Stimulated activated CD4-positive, alpha-beta T cell treated with anti-CD3 and anti-CD28 coated beads, Interleukin-4, amount 100 ng/mL, for 1 hour (primary cell): ENCODE measurements around the gene TP53I11.

Experiments used
- DNase-seq: peaks from one replicate; pipeline ENCODE4 v3.0.0-alpha.2; 2020

Gene TP53I11

GRCh38 chr11:44978274-44978960, 27.7 kb upstream of the TP53I11 start:
- no peak for DNase-seq

- DNase-seq = no peak
These were observed 26.9 kb upstream of the TP53I11 start for GRCh38 chr11:44977493-44977984.

GRCh38 chr11:44976576-44976975, 25.9 kb upstream of the TP53I11 start:
- DNase-seq = no peak

- DNase-seq = no peak
These were observed 23.8 kb upstream of the TP53I11 start for GRCh38 chr11:44974402-44975000.

- DNase-seq = no peak
These were observed 23.1 kb upstream of the TP53I11 start for GRCh38 chr11:44973632-44974401.

DNA sequence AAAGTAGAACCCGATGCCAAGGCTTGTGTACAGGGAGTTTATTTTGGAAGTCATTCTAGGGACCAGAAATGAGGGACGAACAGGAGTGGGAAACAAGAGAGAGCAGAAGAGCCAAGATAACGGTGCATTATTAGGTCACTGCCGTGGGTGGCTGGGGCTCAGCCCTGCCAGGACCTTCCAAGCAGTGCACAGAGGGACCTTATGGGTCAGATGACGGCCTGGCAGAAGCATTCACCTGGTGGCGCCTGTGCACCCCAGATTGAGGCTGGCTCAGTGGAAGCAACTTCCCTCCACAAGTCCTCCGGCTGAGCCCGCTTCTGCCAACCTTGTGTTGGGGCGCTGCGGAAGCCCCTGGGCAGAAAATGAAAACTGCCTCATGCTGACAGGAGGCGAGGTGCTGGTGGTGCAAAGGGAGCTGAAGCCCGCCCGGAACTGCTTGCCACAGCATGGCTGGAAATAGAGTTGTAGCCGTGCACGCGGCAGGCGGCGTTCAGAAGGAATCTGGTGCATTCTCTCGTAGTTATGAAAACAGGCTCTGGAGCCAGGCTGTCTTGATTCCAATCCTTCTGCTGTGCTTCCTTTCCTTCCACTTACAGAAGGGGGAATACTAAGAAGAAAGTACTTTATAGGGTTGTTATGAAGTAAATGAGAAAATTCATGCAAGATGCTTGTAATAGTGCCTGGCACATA, 22.2 kb upstream of the TP53I11 start:
- no peak for DNase-seq

DNA sequence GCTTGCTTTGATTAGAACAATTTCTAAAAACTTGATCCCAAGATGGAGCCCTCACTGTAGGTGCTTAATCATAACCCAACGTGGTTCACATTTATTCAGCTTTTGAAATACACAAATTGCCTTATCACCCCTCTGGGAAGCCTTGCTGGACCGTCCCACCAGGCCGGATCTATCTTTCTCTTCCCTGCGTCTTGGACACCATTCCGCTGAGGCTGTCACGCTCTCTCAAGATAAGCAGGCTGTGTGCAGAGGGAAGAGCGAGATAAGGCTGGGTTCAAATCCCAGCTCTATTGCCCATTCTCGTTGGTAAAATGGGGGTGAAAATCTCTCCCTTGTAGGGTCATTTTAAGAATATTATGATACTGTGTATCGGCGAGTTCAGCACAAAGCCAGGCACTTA, 20.5 kb upstream of the TP53I11 start:
- no peak for DNase-seq

DNA sequence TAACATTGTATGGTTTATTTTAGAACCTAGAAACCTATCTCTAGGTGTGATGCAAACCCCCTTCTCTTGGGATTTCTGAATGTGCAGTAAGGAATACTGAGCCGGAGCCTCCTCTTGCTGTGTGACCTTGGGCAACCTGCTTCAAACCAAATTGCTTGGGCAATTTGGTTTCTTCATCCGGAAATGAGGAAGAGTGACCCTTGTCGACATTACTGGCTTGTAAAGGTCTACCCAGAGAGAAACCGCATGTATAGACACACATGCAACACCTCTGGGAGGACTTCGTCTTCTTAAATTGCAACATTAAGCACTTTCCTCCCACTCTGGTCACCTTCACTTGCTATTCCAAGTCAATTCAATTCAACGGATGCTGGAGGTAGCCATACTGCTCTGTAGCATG, 19.6 kb upstream of the TP53I11 start:
- no peak for DNase-seq

DNA sequence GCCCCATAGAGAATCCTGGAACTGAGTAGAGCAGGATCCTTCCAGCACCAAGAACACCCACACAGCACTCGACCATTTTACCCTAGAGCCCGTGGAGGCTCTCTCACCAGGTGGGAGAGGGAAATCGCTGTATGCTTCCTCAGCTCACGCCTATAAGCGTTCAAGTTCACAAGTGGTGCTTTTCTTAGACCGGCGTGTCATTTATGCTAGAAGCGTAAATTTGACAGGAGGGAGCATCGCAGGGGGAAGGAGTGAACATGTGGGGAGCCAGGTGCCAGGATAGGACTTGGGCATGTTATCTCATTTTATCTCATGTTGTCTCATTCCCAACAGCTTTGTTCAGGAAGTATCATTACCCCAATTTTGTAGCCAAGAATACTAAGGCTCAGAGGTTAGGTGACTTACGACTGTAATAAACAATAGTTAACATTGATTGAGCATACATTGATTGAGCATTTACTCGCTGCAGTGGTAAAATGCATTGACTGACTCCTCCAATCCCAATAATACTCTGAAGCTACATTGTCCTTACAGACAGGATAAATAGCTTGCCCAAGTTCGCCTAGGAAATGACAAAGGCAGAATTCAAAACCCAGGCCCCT, 19.1 kb upstream of the TP53I11 start:
- no peak for DNase-seq

GRCh38 chr11:44968510-44968909, 17.8 kb upstream of the TP53I11 start:
- no peak for DNase-seq

DNA sequence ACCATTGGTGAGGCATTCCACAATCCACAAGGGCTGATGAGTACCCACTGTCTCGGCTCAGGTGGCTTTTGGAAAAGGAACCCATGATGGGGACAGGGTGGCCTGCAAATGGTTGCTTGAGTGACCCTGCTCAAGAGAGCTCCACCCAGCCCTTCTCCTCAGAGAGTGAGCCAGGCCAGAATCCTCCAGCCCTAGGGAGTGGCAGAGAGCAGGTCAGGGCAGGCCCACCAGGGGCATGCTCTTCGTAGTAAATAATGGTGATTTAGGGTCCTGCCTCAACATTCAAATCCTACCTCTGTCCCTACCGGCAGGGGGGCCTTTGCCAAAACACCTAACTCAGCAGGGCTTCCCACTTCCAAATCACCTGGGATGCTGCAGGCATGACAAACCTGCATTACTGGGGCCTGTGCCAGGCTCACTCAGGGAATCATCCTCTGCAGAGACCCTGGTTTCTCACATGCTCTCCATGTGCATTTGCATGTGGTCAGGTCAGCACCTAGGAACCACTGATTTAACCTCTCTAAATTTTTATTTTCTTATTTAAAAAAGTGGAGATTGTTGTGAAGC, 17.3 kb upstream of the TP53I11 start:
- DNase-seq = no peak

- no peak for DNase-seq
These were observed 16.0 kb upstream of the TP53I11 start for GRCh38 chr11:44966694-44967093.

DNA sequence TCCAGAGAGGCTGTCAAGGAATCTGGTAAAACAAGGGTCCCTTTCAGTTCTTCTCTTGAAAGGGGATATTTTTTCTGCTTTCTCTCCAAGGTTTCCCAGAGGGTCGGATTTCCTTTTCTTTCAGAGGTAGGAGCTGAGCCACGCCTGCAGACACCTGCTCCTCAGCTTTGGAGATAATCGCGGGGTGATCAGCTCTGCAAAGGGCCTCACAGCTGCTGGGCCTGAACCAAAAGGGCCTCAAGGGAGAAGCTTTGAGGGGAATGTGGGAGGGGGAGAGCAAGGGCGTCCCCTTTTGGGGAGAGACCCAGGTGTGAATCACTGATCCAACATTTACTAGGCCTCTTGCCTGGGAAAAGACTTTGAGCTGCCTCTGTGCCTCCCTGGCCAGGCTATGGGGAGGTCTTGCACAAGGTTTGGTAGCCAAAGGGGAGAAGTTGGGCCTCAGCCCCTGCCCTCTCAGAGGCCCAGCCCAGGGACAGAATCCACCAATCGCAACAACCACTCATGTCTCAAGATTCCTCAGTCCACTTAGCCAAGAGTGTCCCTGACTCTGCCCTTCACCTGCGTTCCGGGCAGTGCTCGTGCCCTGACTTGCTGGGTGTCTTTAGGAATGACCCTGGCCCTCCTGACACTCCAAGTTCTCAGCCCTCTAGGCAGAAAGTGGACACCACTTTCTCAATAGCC, 14.0 kb upstream of the TP53I11 start:
- no peak for DNase-seq

DNA sequence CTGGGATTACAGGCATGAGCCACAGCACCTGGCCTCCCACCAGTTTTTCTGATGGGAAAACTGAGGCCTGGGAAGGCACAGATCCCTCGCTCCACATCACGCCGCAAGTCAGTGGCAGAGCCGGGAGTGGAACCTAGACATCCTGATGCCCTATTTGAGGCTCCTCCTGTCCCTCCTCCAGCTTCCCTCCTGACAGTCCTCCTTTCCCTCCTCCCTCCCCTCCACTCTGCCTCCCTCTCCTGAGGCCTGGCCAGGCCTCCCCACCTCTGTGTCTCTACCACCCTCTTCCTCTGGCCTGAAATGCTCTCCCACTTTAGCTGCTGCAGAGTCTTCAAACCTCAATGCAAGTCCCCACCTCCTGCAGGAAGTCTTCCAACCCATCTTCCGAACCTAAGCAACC, 13.3 kb upstream of the TP53I11 start:
- no peak for DNase-seq

GRCh38 chr11:44963136-44963535, 12.5 kb upstream of the TP53I11 start:
- no peak for DNase-seq

DNA sequence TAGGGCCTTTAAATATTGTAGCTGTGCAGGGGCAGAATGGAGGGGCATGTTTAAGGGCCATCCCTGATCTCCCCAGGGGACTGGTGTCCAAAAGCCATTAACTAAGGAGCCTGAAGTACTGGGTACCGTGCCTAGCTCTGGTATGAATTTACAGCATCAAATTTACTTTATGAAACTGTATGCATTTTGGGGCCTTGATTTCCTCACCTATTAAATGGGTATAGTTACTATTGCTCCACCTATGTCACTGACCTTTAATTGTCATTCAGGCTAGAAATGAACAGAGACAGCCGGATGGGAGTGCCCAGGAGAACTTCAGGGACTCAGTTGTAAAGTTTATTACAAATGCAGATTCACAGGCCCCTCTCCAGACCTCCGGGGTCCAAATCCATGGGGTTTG, 11.8 kb upstream of the TP53I11 start:
- DNase-seq = no peak

DNA sequence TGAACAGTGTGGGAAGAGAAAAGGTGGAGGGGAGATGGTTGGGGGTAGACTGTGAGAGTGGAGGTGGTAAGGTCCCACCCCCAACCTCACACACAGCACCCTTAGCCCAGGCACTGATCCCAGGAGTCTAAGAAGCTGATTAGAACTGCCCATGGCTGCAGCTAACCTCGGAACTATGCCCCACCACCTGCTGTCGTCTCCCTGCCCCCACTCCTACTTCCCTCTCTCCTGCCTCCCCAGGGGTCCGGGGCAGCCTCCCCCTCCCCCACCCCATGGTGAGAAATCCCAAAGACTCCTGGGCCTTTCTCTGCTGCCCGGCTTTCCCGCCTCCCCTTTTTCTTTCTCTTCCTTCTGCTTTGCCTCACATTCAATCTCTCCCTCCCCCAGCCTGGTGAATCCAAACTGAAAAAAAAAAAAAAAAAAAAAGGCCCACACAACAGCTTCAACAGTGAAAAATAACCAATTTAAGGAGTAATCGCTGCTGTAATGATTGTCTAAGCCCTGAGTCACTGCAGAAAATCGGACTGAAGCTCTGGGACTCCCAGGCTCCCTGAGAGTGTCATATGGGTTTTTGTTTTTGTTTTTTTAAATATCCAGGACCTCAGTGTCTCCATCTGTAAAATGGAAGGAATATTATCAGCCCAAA, 9.6 kb upstream of the TP53I11 start:
- DNase-seq = no peak

- no peak for DNase-seq
These were observed 8.4 kb upstream of the TP53I11 start for GRCh38 chr11:44959064-44959463.

- DNase-seq = no peak
These were observed 7.3 kb upstream of the TP53I11 start for GRCh38 chr11:44957776-44958564.

- no peak for DNase-seq
These were observed 6.4 kb upstream of the TP53I11 start for GRCh38 chr11:44957040-44957515.
